HG02642 (cell line): ENCODE measurements around the gene IL22RA1.
A peak's percentile ranks its signal among the peaks of the same experiment; 100 is the strongest.

Experiments used
- ATAC-seq: cut with Tn5 transposase; IDR thresholded peaks from one replicate; pipeline ENCODE4 v1.9.1; 2021; ENCODE audit warnings: mild to moderate bottlenecking; ENCODE audit not compliant: unreplicated experiment, poor library complexity

Gene IL22RA1

DNA sequence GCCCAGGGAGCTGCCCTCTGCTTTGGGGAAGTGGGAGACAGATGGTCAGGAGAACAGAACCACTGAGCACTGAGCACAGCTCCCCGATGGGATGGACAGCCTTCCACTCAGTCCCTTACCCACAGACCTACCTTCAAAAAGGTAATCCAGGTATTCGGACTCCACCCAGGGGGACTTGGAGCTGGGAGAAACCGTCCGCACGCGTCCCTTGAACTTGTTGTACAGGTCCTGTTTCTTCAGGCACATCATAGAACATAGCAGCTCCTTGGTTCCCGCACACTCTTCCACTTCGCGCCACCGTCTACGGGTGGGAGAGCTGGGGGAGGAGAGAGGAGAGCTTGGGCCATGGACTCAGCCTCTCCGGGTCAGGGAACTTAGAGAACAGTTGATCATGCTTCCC is 26.3 kb upstream of the IL22RA1 start:
- ATAC-seq: no peak

GRCh38 chr1:24168245-24168644 is 25.3 kb upstream of the IL22RA1 start:
- no peak for ATAC-seq

GRCh38 chr1:24167008-24167407 is 24.1 kb upstream of the IL22RA1 start:
- ATAC-seq: no peak

DNA sequence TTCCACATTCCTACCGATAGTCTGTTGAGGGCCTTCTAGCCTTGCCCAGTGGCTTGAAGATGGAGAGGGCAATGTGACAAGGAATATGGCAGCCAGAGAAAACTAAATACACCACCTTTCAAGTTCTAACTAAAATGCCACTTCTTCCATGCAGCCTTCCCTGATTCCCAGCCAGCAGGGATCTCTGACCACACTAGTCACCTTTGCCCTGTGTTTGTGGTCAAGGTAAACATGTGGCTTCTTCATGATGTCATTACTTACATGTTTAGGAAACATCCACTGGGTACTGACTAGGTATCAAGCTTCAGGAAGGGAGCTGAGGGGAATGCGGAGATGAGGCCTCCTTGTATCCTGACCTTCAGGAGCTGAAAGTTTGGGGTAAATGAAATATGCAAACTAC is 22.6 kb upstream of the IL22RA1 start:
- no peak for ATAC-seq

DNA sequence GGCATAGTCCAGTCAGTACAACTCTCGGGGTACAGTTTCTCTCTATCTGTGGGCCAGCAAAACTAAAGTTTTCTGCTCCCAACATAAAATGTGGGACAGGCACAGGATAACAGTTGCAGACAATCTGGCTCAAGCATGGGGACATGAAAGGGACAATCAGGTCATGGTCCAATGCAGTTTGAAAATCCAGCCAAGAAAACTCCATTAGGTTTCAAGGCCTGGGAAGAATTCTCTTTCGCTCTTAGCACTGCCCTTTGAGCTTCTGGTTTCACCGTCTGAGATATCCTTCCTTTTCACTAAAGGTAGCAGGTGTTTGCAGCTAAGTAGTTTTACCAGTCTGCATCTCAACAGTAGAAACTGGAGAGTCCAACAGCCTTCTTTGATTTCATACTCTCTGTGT is 21.1 kb upstream of the IL22RA1 start:
- no peak for ATAC-seq

DNA sequence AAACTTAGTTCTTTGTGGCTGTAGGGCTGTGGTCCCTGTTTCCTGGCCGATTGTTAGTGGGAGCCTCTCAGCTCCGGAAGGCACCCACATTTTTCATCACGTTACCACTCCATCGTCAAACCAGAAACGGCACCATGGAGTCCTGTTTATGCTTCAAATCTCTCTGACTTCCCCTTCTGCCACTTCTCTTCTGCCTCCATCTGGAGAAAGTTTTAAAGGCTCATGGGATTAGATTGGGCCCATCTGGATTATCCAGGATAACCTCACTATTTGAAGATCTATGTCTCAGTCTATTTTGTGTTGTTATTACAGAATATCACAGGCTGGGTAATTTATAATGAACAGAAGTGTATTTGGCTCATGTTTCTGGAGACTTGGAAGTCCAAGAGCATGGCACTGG is 19.3 kb upstream of the IL22RA1 start:
- ATAC-seq: no peak

DNA sequence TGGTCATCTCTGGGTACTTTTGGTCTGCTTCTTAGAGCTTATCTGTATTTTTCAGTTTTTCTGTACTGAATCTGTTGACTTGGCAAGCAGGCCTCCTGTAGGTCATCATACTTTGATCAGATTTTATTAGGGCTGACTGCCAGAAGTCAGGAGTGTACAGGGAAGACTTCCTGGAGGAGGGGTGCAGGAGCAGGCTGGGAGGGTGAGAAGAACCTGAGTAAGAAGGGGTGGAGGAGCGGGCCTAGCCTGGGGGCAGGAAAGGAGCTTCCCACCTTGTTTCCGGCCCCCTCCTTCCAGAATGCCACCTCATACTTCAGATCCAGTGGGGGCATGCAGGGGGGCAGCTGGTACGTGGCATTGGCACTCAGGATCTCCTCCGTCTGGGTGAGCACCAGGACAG is 18.3 kb upstream of the IL22RA1 start:
- ATAC-seq: no peak

GRCh38 chr1:24159366-24159765 is 16.4 kb upstream of the IL22RA1 start:
- ATAC-seq: no peak

DNA sequence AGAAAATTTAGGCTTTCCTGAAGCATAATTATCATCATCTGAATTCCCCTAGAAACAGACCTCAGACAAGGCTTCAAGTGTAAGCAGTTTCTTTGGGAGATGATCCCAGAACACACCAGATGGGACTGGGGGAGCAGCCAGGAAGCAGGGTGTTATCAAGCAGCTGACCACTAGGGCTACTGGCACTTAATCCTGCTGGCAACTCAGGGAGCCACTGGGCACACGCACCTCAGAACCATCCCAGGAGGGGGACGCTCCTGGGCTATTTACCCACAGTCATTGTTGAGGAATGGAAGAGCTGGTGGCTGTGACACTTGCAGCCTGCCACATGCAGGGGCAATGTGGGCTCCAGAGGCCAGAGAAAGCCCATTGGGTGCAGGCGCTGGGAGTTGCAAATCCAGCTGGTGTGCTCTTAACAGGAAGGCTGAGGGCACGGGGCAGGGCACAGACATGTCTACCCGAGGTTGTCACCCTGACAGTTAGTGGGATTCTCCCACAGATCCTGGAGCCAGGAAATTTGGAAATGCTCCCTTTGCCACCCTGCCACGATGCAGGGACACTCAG is 15.1 kb upstream of the IL22RA1 start:
- ATAC-seq: no peak

DNA sequence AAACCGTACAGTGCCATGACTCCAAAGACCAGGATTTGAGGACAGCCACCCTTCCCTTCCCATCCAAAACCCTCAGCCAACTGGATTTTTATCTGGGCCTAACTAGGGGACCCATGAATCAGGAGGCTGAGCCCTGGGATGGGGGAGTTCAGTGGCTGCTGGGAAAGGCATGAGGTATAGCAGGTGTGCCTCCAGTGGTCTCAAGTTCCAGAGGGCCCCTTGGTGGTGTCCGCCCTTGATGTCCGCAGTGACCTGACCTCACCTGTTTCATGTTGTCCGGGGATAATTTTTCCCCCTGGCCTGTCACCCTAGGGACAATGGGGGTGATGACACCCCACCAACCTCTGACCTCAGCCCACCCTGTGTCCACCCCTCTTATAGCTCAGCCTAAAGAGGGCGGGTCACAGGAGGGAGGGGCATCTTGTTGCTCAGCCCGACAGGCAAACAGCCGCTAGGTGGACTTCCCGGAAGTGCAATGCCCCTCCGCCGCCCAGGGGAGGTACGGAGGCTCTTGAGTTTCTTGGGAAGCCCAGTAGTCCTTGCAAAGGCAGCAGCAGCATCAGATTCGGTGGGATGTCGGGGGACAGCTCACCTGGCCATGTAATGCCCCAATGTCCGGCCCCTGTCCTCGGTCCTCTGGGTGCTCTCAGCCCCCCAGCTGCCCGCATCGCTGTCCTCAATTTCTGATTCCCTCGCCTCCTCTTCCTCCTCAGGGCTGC is 13.8 kb upstream of the IL22RA1 start:
- no peak for ATAC-seq

DNA sequence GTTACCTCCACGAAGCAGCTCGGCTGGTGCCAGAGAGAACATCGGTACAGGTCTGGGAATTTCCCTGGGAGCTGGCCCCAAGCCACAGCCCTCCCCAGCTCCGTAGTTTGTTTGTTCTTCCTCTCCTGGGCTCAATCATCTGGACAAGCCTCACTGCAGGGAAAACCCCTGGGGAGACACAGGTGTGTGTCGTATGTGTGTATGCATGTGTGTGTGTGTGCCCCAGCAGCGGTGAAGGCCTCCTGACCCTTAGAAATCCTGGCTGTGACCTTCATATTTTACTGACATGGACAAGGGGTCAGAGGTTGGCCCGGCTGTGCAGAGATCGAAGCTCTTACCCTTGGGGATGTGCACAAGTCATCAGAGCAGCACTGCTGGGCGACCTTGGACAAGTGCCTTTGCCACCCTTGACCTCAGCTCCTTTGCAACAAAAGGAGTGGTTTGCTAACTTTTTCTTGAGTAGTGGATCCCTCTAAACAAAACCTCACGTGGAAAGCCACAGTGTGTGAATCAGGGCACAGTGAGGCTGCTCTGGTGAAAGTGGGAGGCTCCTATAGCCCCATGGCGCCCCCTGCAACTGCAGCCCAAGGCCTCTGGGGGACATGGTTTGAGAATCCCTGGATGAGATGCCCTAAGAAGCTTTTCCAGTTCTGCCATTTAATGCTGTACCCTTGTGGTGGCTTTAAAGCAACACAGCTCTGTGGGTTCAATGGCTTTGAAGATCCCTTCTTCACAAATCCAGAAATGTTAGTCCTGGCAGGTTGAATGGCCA is 12.3 kb upstream of the IL22RA1 start:
- ATAC-seq: no peak

DNA sequence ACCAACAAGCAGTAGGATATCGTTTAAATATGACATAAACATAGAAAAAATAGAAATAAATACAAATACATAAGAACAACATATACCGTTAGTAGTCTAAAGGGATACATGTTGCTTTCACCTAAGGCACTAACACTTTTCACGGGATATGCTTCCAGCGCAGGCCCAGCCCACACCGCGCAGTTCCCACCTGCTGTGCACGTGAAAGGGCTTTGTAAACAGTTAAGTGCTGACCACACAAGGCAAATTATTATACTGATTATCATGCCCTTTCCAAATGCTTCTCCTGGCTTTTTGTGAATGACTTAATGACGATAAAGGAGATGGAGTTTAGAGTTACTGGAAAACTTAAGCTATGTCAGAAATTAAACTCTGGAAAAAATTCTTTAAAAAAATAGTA is 11.3 kb upstream of the IL22RA1 start:
- no peak for ATAC-seq

DNA sequence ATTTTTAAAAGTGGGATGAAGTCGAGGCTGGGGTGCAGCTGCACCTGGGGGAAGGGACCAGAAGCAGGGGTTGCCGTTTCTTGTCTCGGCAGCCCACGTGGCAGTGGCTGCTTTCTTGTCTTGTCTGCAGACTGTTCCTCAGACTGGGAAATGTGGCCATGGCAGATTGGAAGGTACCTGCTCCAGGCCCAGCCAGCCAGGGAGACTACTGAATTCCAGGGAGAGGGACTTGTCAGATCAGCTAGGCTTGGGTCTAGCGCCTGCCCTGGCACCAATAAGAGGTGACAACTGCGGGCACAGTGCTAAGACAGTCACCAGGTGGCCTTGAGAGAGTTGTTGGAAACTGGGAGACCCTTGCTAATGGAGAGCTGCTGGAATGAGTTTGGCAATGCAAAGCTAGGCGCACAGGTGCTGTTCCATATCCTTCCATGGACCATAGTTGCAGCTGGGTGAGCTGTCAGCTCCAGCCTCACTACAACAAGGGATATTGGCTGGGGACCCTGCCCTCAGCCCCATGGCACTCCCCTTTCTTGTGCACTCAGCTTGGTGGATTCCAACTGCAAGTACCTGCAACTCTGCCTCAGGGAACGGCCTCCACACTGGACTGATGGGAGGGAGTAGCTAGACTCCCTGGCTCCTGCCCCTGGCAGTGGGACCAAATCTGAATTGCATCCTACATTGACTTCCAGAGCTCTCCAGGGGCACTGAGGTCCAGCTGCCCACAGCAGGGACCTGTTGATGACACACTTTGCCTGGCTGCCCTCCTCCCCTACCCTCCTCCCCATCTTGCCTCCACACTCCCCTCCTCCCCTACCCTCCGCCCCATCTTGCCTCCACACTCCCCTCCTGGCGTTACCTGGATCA is 9.9 kb upstream of the IL22RA1 start:
- no peak for ATAC-seq

DNA sequence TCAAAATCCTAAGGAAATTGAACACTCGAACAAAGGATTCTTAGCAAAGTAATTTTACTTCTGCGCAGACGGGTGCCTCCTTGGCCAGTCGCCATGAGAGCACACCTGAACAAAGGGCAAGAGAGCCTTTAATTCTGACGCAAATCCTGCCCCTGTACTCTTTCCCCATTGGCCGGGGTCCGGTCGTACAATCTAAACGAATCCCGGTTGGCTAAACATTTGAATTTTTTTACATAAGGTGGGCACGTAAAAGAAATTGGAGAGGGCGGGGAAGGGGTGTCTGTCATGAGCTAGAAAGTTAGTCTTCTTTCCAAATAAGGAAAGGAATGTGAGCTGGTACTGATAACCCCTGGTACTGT is 8.2 kb upstream of the IL22RA1 start:
- ATAC-seq: no peak

GRCh38 chr1:24150234-24151174 is 7.6 kb upstream of the IL22RA1 start:
- peak; percentile 84 for ATAC-seq

DNA sequence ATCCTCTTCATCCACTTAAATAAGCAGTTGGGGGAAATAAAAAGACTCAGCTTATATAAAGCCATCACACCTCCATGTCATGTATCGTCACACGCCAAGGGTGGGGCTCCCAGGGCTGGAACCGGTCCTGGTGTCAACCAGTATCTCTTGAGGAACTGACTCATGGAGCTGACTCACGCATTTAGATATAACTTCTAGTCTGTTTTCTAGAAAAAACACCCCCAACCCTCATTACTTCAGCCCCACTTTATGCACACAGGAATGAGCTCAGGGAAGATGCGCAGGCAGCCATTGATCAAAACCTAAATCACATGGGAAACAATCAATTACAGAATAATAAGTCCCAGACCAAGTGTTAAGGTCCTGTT is 6.9 kb upstream of the IL22RA1 start:
- ATAC-seq: no peak

GRCh38 chr1:24147816-24148215 is 4.9 kb upstream of the IL22RA1 start:
- no peak for ATAC-seq

DNA sequence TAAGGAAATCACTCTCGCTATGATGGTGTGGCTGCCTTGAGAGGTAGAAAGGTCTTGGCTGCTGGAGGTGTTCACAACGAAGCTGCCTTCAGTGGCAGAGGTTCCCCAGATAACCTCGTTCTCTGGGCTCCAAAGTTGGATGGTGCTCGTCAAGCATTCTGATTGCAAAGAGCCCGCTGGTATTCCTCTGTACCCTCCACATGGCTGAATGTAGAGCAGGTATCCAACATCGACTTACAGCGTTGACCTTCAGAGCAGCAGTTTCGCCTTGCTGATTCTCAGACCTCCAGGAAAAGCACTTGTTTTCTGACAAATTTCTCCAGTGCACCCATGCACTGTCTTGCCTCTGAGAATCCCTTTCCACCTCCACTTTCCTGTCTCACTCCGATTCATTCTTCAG is 4.3 kb upstream of the IL22RA1 start:
- ATAC-seq: no peak

GRCh38 chr1:24141311-24141997 is 1.5 kb downstream of the IL22RA1 start:
- no peak for ATAC-seq
